Measurements from ENCODE around the gene ASTN2.

Gene ASTN2

GRCh38 chr9:116687754-116688135 lies 727.1 kb downstream of the ASTN2 start:
- H3K4me3 ChIP-seq (ENCODE audit: low read length), result peak overlapping the region; percentile 85
- TF ChIP-seq CTCF (conservative IDR thresholded peaks at IDR 0.05; ENCODE audit: low read length), result no peak
- DNase-seq (ENCODE audit: low read depth), result no peak

- peak within 1 kb of the TSS; percentile 85 for H3K4me3 ChIP-seq (ENCODE audit: low read length)
- TF ChIP-seq CTCF (conservative IDR thresholded peaks at IDR 0.05; ENCODE audit: low read length), result no peak
- peak; percentile 87 for DNase-seq (ENCODE audit: low read depth)
Observed at GRCh38 chr9:116687074-116687753, 727.6 kb downstream of the ASTN2 start, which contains the start of gene TRIM32. TRIM32 (plus strand) TSS chr9:116687305; CDS start chr9:116697743, 10,438 bp downstream.

- DNase-seq (ENCODE audit: low read depth), result peak; percentile 25
- H3K4me3 ChIP-seq (ENCODE audit: low read length), result peak overlapping the region; percentile 85
- no peak for TF ChIP-seq CTCF (conservative IDR thresholded peaks at IDR 0.05; ENCODE audit: low read length)
Observed at GRCh38 chr9:116686693-116687073, 728.2 kb downstream of the ASTN2 start.

GRCh38 chr9:116686135-116686534 lies 728.7 kb downstream of the ASTN2 start:
- DNase-seq (ENCODE audit: low read depth), result no peak
- TF ChIP-seq CTCF (conservative IDR thresholded peaks at IDR 0.05; ENCODE audit: low read length), result no peak
- H3K4me3 ChIP-seq (ENCODE audit: low read length), result peak overlapping the region; percentile 85

- no peak overlapping the region for H3K4me3 ChIP-seq (ENCODE audit: low read length)
- no peak for DNase-seq (ENCODE audit: low read depth)
Observed at GRCh38 chr9:116685166-116685565, 729.7 kb downstream of the ASTN2 start.

GRCh38 chr9:116683535-116683934 lies 731.3 kb downstream of the ASTN2 start:
- DNase-seq (ENCODE audit: low read depth), result no peak
- no peak overlapping the region for H3K4me3 ChIP-seq (ENCODE audit: low read length)
- TF ChIP-seq CTCF (conservative IDR thresholded peaks at IDR 0.05; ENCODE audit: low read length), result no peak

More at GRCh38 chr9:116685166-116685565, 729.7 kb downstream of the ASTN2 start:
- TF ChIP-seq CTCF (conservative IDR thresholded peaks at IDR 0.05; ENCODE audit: low read length), result no peak

GRCh38 chr9:116674210-116674980 lies 740.5 kb downstream of the ASTN2 start:
- TF ChIP-seq CTCF (conservative IDR thresholded peaks at IDR 0.05; ENCODE audit: low read length), result no peak
- DNase-seq (ENCODE audit: low read depth), result no peak
- no peak overlapping the region for H3K4me3 ChIP-seq (ENCODE audit: low read length)

Measured in AG10803 (cell line).